Mesothelial cell of epicardium (in vitro differentiated cells): ENCODE measurements around the gene KIFC3. TPM values are rescaled to one million over a fixed set of nuclear protein-coding genes. Genes with fewer than 3 reads are reported as not detected.

ENCODE experiments used
- DNase-seq, 2 experiments: peaks; one replicate each; pipeline ENCODE4 v3.0.0; 2021; ENCODE audit warnings: low spot score in 2 of 2; ENCODE audit not compliant: unreplicated experiment in 2 of 2
- H3K27ac Mint-ChIP-seq: 2 replicates; pipeline ENCODE4 v1.8.0; 2021; ENCODE audit warnings: mixed read lengths
- H3K27me3 Mint-ChIP-seq: 2 replicates; pipeline ENCODE4 v1.8.0; 2021; ENCODE audit warnings: low read depth, mixed read lengths
- H3K36me3 Mint-ChIP-seq: 2 replicates; pipeline ENCODE4 v1.8.0; 2021; ENCODE audit warnings: mixed read lengths
- H3K4me1 Mint-ChIP-seq: 2 replicates; pipeline ENCODE4 v1.8.0; 2021; ENCODE audit warnings: mixed read lengths
- H3K4me3 Mint-ChIP-seq: 2 replicates; pipeline ENCODE4 v1.8.0; 2021; ENCODE audit warnings: mild to moderate bottlenecking, moderate library complexity, mixed read lengths
- H3K9me3 Mint-ChIP-seq: 2 replicates; pipeline ENCODE4 v1.8.0; 2021; ENCODE audit warnings: mixed read lengths
- CTCF ChIP-seq: fragments of 200-600 bp; sonication (generic); IDR thresholded peaks from one replicate; pipeline ENCODE4 v1.5.0; 2021; ENCODE audit warnings: antibody characterized with exemption; ENCODE audit not compliant: unreplicated experiment
- total RNA-seq: library from RNA; stranded (reverse); gene quantifications from 3 replicates; pipeline ENCODE4 v1.2.1, GENCODE V29; 2021

The KIFC3 gene
- total RNA-seq, 1 donor from 2014 or later = 38.7 TPM

DNA sequence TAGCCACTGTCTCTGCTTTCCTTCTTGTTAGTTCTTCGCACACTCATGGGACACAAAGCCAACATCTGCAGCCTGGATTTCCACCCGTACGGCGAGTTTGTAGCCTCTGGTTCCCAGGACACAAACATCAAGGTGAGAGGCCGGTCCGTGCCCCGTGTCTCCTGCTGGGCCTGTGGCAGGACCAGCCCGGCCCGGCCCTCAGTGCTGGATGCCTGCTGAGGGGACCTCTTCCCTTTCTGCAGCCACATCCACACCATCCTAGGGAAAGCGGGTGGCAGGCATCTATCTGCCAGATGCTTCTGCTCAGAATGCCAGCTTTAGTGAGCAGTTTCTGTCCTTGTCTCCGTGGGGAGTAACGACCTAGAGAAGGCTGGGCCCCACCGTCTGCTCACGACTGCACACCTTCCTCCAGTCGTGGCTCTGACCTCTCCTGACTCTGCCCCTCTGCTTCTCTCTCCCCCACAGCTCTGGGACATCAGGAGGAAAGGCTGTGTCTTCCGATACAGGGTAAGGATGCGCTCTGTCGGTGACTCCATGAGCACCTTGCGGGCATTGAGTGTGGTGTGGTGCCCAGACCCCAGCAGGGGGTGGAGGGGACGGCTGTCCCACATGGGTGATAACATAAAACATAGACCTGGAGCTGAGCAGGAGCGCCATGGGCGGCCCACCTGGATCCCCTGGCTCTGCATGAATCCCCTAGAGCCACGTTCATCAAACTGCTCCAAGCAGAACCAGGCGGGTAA lies 51.3 kb downstream of the KIFC3 start:
- no peak for TF ChIP-seq CTCF
- Mint-ChIP-seq H3K4me1 (peaks cover 4% of the 10 kb centered on the region), H3K27ac (no peak overlapping the region), H3K9me3 (peaks cover 2% of the 10 kb centered on the region), H3K36me3 (peaks cover 16% of the 10 kb centered on the region), H3K4me3 (no peak overlapping the region), H3K27me3 (no peaks in the 10 kb centered on the region)
- no peak for DNase-seq

GRCh38 chr16:57749856-57750452 lies 52.3 kb downstream of the KIFC3 start:
- no peak for TF ChIP-seq CTCF
- no peak for DNase-seq
- peaks cover 3% of the 10 kb centered on the region for H3K4me1 Mint-ChIP-seq
- peaks cover 21% of the 10 kb centered on the region for H3K36me3 Mint-ChIP-seq
- H3K27ac Mint-ChIP-seq = no peak overlapping the region
- H3K9me3 Mint-ChIP-seq = peaks cover 6% of the 10 kb centered on the region
- H3K4me3 Mint-ChIP-seq = no peak overlapping the region
- H3K27me3 Mint-ChIP-seq = no peaks in the 10 kb centered on the region

DNA sequence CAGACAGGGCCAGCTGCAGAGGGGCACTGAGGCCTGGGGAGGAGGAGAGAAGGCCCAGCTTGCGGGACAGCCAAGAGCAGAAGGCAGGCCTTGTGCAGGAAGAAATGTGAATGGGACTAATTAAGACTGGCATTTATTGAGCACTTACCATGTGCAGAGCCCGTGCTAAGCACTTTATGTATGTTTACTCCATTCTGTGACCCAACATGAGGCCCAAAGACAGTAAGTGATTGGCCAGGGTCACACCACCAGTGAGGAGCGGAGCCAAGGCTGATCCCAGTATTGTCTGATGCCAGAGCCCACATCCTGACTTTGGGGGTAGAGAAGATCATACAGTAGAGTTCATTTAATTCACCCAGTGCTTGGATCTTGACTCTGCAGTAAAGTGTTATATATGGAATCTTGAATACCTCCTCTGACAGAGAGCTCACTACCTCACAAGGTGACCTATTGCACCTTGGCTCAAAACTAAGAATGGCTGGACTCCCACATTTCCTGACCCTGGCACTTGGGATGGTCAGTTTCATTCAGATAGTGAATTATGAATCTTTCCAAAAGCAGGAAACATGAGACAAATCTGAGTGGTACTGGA lies 53.1 kb downstream of the KIFC3 start:
- H3K27ac Mint-ChIP-seq = no peak overlapping the region
- no peak overlapping the region for H3K4me3 Mint-ChIP-seq
- no peak for DNase-seq
- no peaks in the 10 kb centered on the region for H3K27me3 Mint-ChIP-seq
- TF ChIP-seq CTCF = no peak
- H3K36me3 Mint-ChIP-seq = peaks cover 21% of the 10 kb centered on the region
- H3K9me3 Mint-ChIP-seq = peaks cover 6% of the 10 kb centered on the region
- H3K4me1 Mint-ChIP-seq = peaks cover 3% of the 10 kb centered on the region

DNA sequence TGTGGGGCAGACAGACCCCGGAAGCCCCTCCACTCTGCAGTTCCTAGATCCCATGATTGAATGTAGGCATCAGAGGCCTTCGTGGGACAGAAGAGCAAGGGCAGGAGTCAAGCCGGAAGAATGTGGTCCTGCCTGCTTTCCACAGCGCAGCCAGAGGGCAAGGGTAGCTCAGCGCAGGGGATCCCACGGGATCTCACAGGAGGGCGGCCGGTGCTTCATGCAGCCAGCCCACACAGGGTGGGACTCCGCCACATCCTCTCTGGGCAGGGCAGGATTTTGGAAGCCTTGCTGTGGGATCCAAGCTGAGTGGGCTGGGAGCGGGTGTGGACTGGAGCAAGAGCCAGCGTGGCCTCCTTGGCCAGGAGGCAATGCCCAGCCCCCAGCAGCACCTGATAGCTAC lies 53.7 kb downstream of the KIFC3 start:
- no peak for TF ChIP-seq CTCF
- Mint-ChIP-seq H3K27ac (no peak overlapping the region), H3K36me3 (peaks cover 21% of the 10 kb centered on the region), H3K9me3 (peaks cover 6% of the 10 kb centered on the region), H3K27me3 (no peaks in the 10 kb centered on the region), H3K4me3 (no peak overlapping the region), H3K4me1 (peaks cover 3% of the 10 kb centered on the region)
- no peak for DNase-seq

GRCh38 chr16:57747996-57748395 lies 54.3 kb downstream of the KIFC3 start:
- no peak for TF ChIP-seq CTCF
- H3K4me3 Mint-ChIP-seq = no peak overlapping the region
- H3K9me3 Mint-ChIP-seq = peaks cover 6% of the 10 kb centered on the region
- H3K27me3 Mint-ChIP-seq = no peaks in the 10 kb centered on the region
- H3K36me3 Mint-ChIP-seq = peaks cover 22% of the 10 kb centered on the region
- H3K4me1 Mint-ChIP-seq = peaks cover 3% of the 10 kb centered on the region
- no peak for DNase-seq
- H3K27ac Mint-ChIP-seq = no peak overlapping the region
